ENCODE measurements around the gene AS3MT.

DNA sequence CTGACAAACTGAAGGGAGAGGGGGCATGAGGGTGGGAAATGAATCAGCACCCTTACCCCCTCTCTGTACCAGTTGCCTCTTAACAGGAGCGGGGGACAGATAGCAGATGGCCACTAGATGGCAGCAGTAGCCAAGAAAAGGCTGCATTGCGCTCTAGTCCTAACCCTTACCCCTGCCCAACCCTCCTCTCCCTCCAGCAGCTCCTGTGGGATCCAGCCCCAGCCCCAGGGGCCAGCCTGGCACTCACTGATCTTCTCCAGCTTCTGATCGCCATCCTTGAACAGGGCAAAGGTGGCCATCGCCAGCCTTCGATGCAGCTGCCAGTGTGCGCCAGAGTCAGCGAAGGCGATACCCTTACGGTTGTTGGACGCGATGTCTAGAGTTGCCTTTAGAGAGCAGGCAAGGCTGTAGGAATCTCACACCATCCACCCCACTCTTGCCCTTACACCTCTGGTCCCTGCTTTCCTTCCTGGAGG is 34.2 kb upstream of the AS3MT start:
- TF ChIP-seq, protein P1, sequence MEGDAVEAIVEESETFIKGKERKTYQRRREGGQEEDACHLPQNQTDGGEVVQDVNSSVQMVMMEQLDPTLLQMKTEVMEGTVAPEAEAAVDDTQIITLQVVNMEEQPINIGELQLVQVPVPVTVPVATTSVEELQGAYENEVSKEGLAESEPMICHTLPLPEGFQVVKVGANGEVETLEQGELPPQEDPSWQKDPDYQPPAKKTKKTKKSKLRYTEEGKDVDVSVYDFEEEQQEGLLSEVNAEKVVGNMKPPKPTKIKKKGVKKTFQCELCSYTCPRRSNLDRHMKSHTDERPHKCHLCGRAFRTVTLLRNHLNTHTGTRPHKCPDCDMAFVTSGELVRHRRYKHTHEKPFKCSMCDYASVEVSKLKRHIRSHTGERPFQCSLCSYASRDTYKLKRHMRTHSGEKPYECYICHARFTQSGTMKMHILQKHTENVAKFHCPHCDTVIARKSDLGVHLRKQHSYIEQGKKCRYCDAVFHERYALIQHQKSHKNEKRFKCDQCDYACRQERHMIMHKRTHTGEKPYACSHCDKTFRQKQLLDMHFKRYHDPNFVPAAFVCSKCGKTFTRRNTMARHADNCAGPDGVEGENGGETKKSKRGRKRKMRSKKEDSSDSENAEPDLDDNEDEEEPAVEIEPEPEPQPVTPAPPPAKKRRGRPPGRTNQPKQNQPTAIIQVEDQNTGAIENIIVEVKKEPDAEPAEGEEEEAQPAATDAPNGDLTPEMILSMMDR (IDR thresholded peaks at IDR 0.05; ENCODE audit: low read length): peak; percentile 84
- TF ChIP-seq EZH2 (optimal IDR thresholded peaks at IDR 0.05; ENCODE audit: low read depth, low read length) (no peak), EZH2phosphoT487 (IDR thresholded peaks at IDR 0.05; ENCODE audit: low read length) (no peak)

Data from MM.1S (cell line).